K562 (cell line): ENCODE measurements around the gene KLK2. TPM values are rescaled to one million over a fixed set of nuclear protein-coding genes. Genes with fewer than 3 reads are reported as not detected.
A peak's percentile ranks its signal among the peaks of the same experiment; 100 is the strongest.

Source experiments
- CTBP1 ChIP-seq: fragments of 450-650 bp; IDR thresholded peaks from 2 replicates; pipeline ENCODE4 v1.6.1; 2016; ENCODE audit warnings: borderline replicate concordance
- E2F5 ChIP-seq: sonication (generic); formaldehyde crosslinking; IDR thresholded peaks from 2 replicates; pipeline ENCODE4 v1.8.0; 2022; ENCODE audit warnings: mild to moderate bottlenecking, missing genetic modification reagents
- ERF ChIP-seq: fragments of 450-650 bp; formaldehyde crosslinking; IDR thresholded peaks from 2 replicates; pipeline ENCODE4 v1.4.0; 2020; ENCODE audit warnings: mild to moderate bottlenecking, mixed read lengths
- KAT8 ChIP-seq: fragments of 450-650 bp; IDR thresholded peaks from 2 replicates; pipeline ENCODE4 v1.6.1; 2016; ENCODE audit warnings: low read depth, mild to moderate bottlenecking
- MTA1 ChIP-seq: fragments of 450-650 bp; IDR thresholded peaks from 2 replicates; pipeline ENCODE4 v1.6.1; 2017; ENCODE audit warnings: borderline replicate concordance
- NFIC ChIP-seq: fragments of 450-650 bp; IDR thresholded peaks from 2 replicates; pipeline ENCODE4 v1.6.1; 2017; ENCODE audit warnings: mild to moderate bottlenecking, inconsistent platforms
- POLR2G ChIP-seq: fragments of 200-400 bp; formaldehyde crosslinking; IDR thresholded peaks from 2 replicates; pipeline ENCODE4 v1.6.1; 2017; ENCODE audit warnings: low read depth, mild to moderate bottlenecking, antibody characterized with exemption, low read length, moderate library complexity
- SMARCA5 ChIP-seq: fragments of 450-650 bp; IDR thresholded peaks from 2 replicates; pipeline ENCODE4 v1.6.1; 2016
- SMC3 ChIP-seq: conservative IDR thresholded peaks from 2 replicates; pipeline ENCODE4 v1.6.1; 2011; ENCODE audit warnings: low read depth, low read length, improper control_type of control experiment; ENCODE audit not compliant: insufficient read depth
- ZBTB49 ChIP-seq: sonication (generic); formaldehyde crosslinking; IDR thresholded peaks from 2 replicates; pipeline ENCODE4 v1.8.0; 2022; ENCODE audit warnings: missing genetic modification reagents, mild to moderate bottlenecking, borderline replicate concordance
- ZNF384 ChIP-seq: IDR thresholded peaks from 2 replicates; pipeline ENCODE4 v1.6.1; 2012; ENCODE audit warnings: low read depth, low read length, improper control_type of control experiment
- polyA plus RNA-seq, 8 experiments: library from polyadenylated mRNA; depleted of rRNA in 4 of 8; stranded (reverse) in 5 of 8; unstranded in 3 of 8; fragments of >200 nt; fragmentation: Nextera tagmentation in 2 of 8; fragmentation: Illumina TruSeq in 1 of 8; extraction: Ambion mirVana in 2 of 8; extraction: Trizol in 1 of 8; gene quantifications; 2 replicates each; pipeline versions ENCODE4 v1.2.1 to v1.2.3, GENCODE V29; 2011 to 2014; ENCODE audit warnings: inconsistent platforms in 1 of 8, missing spikeins in 1 of 8
- total RNA-seq, 7 experiments: library from RNA; depleted of rRNA in 6 of 7; stranded (reverse); fragments of >200 nt in 6 of 7; fragmentation: Illumina TruSeq in 2 of 7; extraction: Trizol in 2 of 7; gene quantifications; 2 replicates each; pipeline versions ENCODE4 v1.2.1 to v1.2.3, GENCODE V29; 2011 to 2021; ENCODE audit warnings: low replicate concordance in 1 of 7
- TF ChIP-seq, protein P1 (sequence below): sonication (generic); formaldehyde crosslinking; IDR thresholded peaks from 2 replicates; pipeline ENCODE4 v1.8.0; 2022; ENCODE audit warnings: mild to moderate bottlenecking, missing genetic modification reagents
- TF ChIP-seq, protein P2 (sequence below): fragments of 450-650 bp; IDR thresholded peaks from 2 replicates; pipeline ENCODE4 v1.7.1; 2018; ENCODE audit warnings: mild to moderate bottlenecking, low read depth; ENCODE audit not compliant: partially characterized antibody

KLK2 gene
- total and polyA plus RNA-seq, 9 of the 15 experiments (the other 6 are each of a cell fraction or from before 2014, with no cell fraction given), result 0.11 to 0.47 (median 0.23) TPM; not detected in 1

- TF ChIP-seq, protein P1, sequence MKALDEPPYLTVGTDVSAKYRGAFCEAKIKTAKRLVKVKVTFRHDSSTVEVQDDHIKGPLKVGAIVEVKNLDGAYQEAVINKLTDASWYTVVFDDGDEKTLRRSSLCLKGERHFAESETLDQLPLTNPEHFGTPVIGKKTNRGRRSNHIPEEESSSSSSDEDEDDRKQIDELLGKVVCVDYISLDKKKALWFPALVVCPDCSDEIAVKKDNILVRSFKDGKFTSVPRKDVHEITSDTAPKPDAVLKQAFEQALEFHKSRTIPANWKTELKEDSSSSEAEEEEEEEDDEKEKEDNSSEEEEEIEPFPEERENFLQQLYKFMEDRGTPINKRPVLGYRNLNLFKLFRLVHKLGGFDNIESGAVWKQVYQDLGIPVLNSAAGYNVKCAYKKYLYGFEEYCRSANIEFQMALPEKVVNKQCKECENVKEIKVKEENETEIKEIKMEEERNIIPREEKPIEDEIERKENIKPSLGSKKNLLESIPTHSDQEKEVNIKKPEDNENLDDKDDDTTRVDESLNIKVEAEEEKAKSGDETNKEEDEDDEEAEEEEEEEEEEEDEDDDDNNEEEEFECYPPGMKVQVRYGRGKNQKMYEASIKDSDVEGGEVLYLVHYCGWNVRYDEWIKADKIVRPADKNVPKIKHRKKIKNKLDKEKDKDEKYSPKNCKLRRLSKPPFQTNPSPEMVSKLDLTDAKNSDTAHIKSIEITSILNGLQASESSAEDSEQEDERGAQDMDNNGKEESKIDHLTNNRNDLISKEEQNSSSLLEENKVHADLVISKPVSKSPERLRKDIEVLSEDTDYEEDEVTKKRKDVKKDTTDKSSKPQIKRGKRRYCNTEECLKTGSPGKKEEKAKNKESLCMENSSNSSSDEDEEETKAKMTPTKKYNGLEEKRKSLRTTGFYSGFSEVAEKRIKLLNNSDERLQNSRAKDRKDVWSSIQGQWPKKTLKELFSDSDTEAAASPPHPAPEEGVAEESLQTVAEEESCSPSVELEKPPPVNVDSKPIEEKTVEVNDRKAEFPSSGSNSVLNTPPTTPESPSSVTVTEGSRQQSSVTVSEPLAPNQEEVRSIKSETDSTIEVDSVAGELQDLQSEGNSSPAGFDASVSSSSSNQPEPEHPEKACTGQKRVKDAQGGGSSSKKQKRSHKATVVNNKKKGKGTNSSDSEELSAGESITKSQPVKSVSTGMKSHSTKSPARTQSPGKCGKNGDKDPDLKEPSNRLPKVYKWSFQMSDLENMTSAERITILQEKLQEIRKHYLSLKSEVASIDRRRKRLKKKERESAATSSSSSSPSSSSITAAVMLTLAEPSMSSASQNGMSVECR, result peak; percentile 45; the same call in 1 of the 2 replicates
- TF ChIP-seq NFIC, result peak; percentile 65
- TF ChIP-seq POLR2G, result peak; percentile 56
- no peak for TF ChIP-seq ERF (CRISPR knock-in tag)
- TF ChIP-seq, protein P2, sequence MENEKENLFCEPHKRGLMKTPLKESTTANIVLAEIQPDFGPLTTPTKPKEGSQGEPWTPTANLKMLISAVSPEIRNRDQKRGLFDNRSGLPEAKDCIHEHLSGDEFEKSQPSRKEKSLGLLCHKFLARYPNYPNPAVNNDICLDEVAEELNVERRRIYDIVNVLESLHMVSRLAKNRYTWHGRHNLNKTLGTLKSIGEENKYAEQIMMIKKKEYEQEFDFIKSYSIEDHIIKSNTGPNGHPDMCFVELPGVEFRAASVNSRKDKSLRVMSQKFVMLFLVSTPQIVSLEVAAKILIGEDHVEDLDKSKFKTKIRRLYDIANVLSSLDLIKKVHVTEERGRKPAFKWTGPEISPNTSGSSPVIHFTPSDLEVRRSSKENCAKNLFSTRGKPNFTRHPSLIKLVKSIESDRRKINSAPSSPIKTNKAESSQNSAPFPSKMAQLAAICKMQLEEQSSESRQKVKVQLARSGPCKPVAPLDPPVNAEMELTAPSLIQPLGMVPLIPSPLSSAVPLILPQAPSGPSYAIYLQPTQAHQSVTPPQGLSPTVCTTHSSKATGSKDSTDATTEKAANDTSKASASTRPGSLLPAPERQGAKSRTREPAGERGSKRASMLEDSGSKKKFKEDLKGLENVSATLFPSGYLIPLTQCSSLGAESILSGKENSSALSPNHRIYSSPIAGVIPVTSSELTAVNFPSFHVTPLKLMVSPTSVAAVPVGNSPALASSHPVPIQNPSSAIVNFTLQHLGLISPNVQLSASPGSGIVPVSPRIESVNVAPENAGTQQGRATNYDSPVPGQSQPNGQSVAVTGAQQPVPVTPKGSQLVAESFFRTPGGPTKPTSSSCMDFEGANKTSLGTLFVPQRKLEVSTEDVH, result peak; percentile 84
- peak; percentile 53; the same call in 1 of the 2 replicates for TF ChIP-seq ZNF384
- no peak for TF ChIP-seq KAT8
- no peak for TF ChIP-seq SMARCA5
- peak; percentile 99 for TF ChIP-seq MTA1
- peak; percentile 87 for TF ChIP-seq SMC3
- TF ChIP-seq ZBTB49 (CRISPR knock-in tag), result peak; percentile 49; the same call in 1 of the 2 replicates
- no peak for TF ChIP-seq E2F5 (CRISPR knock-in tag)
- peak; percentile 96 for TF ChIP-seq CTBP1
Observed at GRCh38 chr19:50870417-50871089, 2.7 kb upstream of the KLK2 start (continued).
